H1 (cell line): Measurements from ENCODE around the gene ALG3. TPM values are rescaled to one million over a fixed set of nuclear protein-coding genes. Genes with fewer than 3 reads are reported as not detected.

Source experiments
- BCL11A ChIP-seq, 2 experiments: IDR thresholded peaks; one replicate each; pipeline ENCODE4 v1.6.1; 2011; ENCODE audit warnings: low read depth in 2 of 2, low read length in 2 of 2, mild to moderate bottlenecking in 2 of 2
- KDM5A ChIP-seq: fragments of 200-600 bp; IDR thresholded peaks from 2 replicates; pipeline ENCODE4 v1.7.1; 2012; ENCODE audit warnings: mild to moderate bottlenecking, low read length, inconsistent platforms, mixed read lengths
- PHF8 ChIP-seq: fragments of 200-600 bp; sonication (generic); conservative IDR thresholded peaks from 2 replicates; pipeline ENCODE4 v1.7.1; 2012; ENCODE audit warnings: low read depth, mild to moderate bottlenecking, inconsistent platforms, low read length, moderate library complexity
- SP4 ChIP-seq: IDR thresholded peaks from 2 replicates; pipeline ENCODE4 v1.6.1; 2012; ENCODE audit warnings: low read length, inconsistent platforms
- polyA plus RNA-seq, 7 experiments: library from polyadenylated mRNA; depleted of rRNA in 3 of 7; stranded (reverse) in 5 of 7; unstranded in 2 of 7; fragments of >200 nt in 5 of 7; fragments of 200-250 nt in 2 of 7; gene quantifications; 1 replicate in 5 of 7; 2 replicates in 1 of 7; 4 replicates in 1 of 7; pipeline versions ENCODE4 v1.2.1 to v1.2.3, GENCODE V29; 2011 to 2013; ENCODE audit warnings: missing spikeins in 2 of 7, mixed read lengths in 2 of 7
- total RNA-seq: library from RNA; stranded (reverse); fragmentation: NEBNext Ultra II Directional; extraction: Animal tissue kit (Norgen Biotek cat#: 25700); gene quantifications from 2 replicates; pipeline ENCODE4 v1.2.1, GENCODE V29; 2021
- TF ChIP-seq, protein P1 (sequence below), 3 experiments: IDR thresholded peaks; 1 replicate in 2 of 3; 2 replicates in 1 of 3; pipeline versions ENCODE4 v1.5.1 to v1.6.1; 2011; ENCODE audit warnings: low read length in 3 of 3, mild to moderate bottlenecking in 3 of 3, inconsistent platforms in 2 of 3, low read depth in 1 of 3, moderate library complexity in 1 of 3; ENCODE audit not compliant: insufficient read depth in 1 of 3; ENCODE audit errors: control extremely low read depth in 1 of 3

ALG3 gene
- total and polyA plus RNA-seq, 2 of the 8 experiments (the other 6 are each of a cell fraction or from before 2014, with no cell fraction given), result 54.6 to 148 TPM

DNA sequence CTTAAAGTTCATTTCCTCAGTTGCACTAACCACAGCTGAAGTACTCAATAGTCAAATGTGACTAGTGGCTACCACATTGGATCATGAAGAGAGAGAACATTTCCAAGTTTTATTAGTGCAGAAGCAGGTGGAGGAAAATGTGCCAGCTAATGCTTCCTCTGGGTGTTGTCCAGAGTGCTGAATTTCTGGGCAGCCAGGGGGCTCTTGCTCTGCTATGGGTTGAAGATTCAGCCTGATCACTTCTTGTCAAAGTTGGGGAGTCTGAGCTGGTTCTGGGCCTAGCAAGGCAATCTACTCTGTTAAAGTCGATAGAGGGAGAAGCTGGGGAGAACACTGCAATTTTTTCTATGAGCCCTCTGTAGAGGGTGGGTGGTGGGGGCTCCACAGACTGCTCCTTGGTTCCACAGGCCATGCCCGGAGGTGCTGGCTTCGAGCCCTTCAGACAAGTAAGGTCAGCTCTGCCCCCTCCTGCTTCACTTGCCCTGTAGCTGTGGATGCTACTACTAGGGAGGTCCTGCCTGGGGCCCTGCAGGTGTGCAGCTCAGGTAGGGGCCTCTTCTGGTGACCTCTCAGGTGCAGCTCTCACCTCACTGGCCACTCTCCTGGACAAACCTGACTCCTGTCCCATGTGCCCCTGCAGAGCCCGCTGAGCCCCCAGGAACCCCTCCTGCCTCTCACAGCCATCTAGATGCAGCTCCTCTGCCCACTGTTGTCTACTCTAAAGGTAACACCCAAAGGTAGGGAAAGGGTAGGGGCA lies 8.2 kb downstream of the ALG3 start (continued):
- TF ChIP-seq, protein P1, sequence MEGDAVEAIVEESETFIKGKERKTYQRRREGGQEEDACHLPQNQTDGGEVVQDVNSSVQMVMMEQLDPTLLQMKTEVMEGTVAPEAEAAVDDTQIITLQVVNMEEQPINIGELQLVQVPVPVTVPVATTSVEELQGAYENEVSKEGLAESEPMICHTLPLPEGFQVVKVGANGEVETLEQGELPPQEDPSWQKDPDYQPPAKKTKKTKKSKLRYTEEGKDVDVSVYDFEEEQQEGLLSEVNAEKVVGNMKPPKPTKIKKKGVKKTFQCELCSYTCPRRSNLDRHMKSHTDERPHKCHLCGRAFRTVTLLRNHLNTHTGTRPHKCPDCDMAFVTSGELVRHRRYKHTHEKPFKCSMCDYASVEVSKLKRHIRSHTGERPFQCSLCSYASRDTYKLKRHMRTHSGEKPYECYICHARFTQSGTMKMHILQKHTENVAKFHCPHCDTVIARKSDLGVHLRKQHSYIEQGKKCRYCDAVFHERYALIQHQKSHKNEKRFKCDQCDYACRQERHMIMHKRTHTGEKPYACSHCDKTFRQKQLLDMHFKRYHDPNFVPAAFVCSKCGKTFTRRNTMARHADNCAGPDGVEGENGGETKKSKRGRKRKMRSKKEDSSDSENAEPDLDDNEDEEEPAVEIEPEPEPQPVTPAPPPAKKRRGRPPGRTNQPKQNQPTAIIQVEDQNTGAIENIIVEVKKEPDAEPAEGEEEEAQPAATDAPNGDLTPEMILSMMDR (IDR thresholded peaks at IDR 0.05; ENCODE audit: control extremely low read depth in 1 of 3, insufficient read depth in 1 of 3, low read depth in 1 of 3, low read length in 3 of 3), result no peak
- TF ChIP-seq SP4 (no peak), BCL11A (IDR thresholded peaks at IDR 0.05; ENCODE audit: low read depth in 2 of 2, low read length in 2 of 2) (no peak), KDM5A (no peak), PHF8 (no peak)
